ENCODE results near the gene CCDC196. TPM values are rescaled to one million over a fixed set of nuclear protein-coding genes. Genes with fewer than 3 reads are reported as not detected.

The CCDC196 gene
- total and polyA plus RNA-seq, 12 donors, result not detected

DNA sequence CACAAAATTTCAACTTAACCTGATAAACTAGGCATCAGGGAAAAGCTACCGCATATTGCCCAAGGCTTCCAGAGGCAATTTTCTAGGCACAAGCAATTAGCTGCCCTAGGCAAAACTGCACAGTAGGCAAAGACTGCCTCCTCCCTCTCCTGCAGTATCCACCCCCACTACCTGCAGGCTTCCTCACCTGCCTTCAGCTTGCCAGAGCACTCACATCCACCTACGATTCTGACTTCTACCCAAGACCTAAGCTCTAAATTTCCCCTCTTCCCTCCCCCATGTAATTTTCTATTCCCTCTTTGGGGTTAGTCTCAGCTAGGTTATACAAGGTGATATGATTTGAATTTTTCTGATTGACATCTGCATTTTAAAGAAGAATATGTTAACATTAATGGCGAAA lies 21.9 kb upstream of the CCDC196 start:
- ATAC-seq (no peak), DNase-seq (no peak)
- no peaks in the 10 kb centered on the region for H3K36me3 ChIP-seq
- no peaks in the 10 kb centered on the region for H3K27me3 ChIP-seq
- TF ChIP-seq, protein P1, sequence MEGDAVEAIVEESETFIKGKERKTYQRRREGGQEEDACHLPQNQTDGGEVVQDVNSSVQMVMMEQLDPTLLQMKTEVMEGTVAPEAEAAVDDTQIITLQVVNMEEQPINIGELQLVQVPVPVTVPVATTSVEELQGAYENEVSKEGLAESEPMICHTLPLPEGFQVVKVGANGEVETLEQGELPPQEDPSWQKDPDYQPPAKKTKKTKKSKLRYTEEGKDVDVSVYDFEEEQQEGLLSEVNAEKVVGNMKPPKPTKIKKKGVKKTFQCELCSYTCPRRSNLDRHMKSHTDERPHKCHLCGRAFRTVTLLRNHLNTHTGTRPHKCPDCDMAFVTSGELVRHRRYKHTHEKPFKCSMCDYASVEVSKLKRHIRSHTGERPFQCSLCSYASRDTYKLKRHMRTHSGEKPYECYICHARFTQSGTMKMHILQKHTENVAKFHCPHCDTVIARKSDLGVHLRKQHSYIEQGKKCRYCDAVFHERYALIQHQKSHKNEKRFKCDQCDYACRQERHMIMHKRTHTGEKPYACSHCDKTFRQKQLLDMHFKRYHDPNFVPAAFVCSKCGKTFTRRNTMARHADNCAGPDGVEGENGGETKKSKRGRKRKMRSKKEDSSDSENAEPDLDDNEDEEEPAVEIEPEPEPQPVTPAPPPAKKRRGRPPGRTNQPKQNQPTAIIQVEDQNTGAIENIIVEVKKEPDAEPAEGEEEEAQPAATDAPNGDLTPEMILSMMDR (IDR thresholded peaks at IDR 0.05), result no peak
- no peak overlapping the region for H3K4me3 ChIP-seq
- H3K9me3 ChIP-seq, result peaks cover 0 to 16% (median 3%) of the 10 kb centered on the region in 11 donors
- intact Hi-C loops (cut with DNase I), result no loop called here
- no peak overlapping the region for H3K27ac ChIP-seq
- H3K4me1 ChIP-seq, result no peaks in the 10 kb centered on the region
- 95% methylated on average over 3 of the region's 3 CpGs for WGBS, 2 donors

DNA sequence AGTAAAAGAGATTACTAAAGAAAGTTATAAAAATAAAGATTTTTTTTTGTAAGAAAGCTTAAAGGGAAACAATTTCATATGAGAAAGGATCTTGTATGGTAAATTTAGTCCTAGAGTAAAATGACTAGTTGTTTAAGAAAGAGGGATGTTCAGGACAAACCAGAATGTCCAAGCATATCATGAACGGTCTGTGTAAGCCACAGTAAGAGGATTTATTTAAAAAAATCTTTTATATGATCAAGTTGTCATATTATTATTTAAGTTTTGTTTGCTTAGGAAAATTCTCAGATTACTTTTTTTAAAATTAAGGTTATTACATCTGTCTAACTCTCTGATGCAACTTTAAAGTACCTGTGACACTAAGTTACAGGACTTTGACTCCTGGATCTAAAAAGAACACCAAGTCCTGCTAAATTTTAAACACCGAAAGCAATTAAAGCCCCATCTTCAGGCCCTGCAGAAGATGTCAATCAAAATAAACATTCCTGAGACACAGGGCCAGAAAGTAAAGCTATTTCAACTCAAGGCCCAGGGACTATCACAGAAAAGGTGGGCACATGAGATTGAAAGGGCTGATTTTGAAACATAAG lies 17.3 kb upstream of the CCDC196 start:
- TF ChIP-seq, protein P1 (IDR thresholded peaks at IDR 0.05), result no peak
- H3K36me3 ChIP-seq, result no peaks in the 10 kb centered on the region
- no peak overlapping the region for H3K27ac ChIP-seq
- DNase-seq (no peak), ATAC-seq (no peak)
- peaks cover 0 to 35% (median 11%) of the 10 kb centered on the region in 11 donors for H3K9me3 ChIP-seq
- intact Hi-C loops (cut with DNase I), result no loop called here
- H3K4me3 ChIP-seq, result no peak overlapping the region
- no peaks in the 10 kb centered on the region for H3K27me3 ChIP-seq
- peaks cover 0 to 9% (median 0%) of the 10 kb centered on the region in 9 donors for H3K4me1 ChIP-seq
- WGBS, 2 donors, result 86 to 89% methylated on average over 2 of the region's 2 CpGs

DNA sequence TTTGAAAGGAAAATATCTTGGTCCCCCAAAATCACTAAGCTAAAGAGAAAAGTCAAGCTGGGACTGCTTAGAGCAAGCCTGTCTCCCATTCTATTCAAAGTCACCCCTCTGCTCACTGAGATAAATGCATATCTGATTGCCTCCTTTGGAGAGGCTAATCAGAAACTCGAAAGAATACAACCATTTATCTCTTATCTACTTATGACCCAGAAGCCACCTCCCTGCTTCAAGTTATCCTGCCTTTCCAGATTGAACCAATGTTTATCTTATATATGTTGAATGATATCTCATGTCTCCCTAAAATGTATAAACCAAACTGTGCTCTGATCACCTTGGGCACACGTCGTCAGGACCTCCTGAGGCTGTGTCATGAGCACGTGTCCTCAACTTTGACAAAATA lies 14.6 kb upstream of the CCDC196 start:
- TF ChIP-seq, protein P1 (IDR thresholded peaks at IDR 0.05), result no peak
- DNase-seq, result no peak
- Histone ChIP-seq H3K4me3 (no peak overlapping the region), H3K36me3 (no peaks in the 10 kb centered on the region), H3K9me3 (peaks cover 0 to 35% (median 11%) of the 10 kb centered on the region in 11 donors), H3K27ac (no peak overlapping the region), H3K27me3 (no peaks in the 10 kb centered on the region), H3K4me1 (peaks cover 0 to 9% (median 0%) of the 10 kb centered on the region in 9 donors)
- ATAC-seq, result no peak
- WGBS, 2 donors, result 71% methylated on average over 4 of the region's 4 CpGs
- intact Hi-C loops (cut with DNase I), result no loop called here

DNA sequence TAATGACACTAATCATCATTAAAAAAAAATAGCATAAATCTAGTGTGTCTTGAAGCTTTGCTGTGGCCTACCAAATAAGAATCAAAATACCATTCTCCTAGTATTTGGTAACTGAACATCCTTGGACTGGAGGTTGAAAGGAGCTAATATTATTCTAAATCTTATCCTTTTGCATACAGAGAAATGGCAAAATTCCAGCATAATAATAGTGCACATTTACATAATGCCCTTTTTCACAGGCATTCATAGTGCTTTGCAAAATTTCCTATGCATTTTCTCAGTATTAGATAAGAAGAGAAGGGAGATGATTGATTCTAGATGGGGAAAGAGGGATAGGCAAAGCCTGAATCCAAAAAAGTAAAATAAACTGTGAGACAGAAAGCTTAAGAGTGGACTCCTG lies 13.9 kb upstream of the CCDC196 start:
- H3K27me3 ChIP-seq, result no peaks in the 10 kb centered on the region
- no peaks in the 10 kb centered on the region for H3K36me3 ChIP-seq
- no peak for ATAC-seq
- H3K4me3 ChIP-seq, result no peak overlapping the region
- H3K4me1 ChIP-seq, result peaks cover 0 to 9% (median 0%) of the 10 kb centered on the region in 9 donors
- H3K9me3 ChIP-seq, result peaks cover 0 to 35% (median 11%) of the 10 kb centered on the region in 11 donors
- TF ChIP-seq, protein P1 (IDR thresholded peaks at IDR 0.05), result no peak
- intact Hi-C loops (cut with DNase I), result no loop called here
- no peak for DNase-seq
- no peak overlapping the region for H3K27ac ChIP-seq
